Activated CD4-positive, alpha-beta T cell treated with anti-CD3 and anti-CD28 coated beads, Interleukin-2, amount 10 ng/mL, durations not matched to agents 7 days and 5 days (primary cell): ENCODE results near the gene PRAF2. TPM values are rescaled to one million over a fixed set of nuclear protein-coding genes. Genes with fewer than 3 reads are reported as not detected.

Experiments used
- CTCF ChIA-PET: fragments of 350-600 bp; sonication (Branson Sonifier 250); formaldehyde crosslinking; loops from one replicate; lab custom pipeline; 2021; ENCODE audit warnings: antibody characterized with exemption; lab: Charles Lee
- POLR2A ChIA-PET: fragments of 350-600 bp; sonication (Branson Sonifier 250); formaldehyde crosslinking; loops from one replicate; lab custom pipeline; 2021; ENCODE audit warnings: antibody characterized with exemption; lab: Charles Lee
- DNase-seq: peaks from one replicate; pipeline ENCODE4 v3.0.0-alpha.2; 2020
- H3K27ac Mint-ChIP-seq: one replicate; pipeline ENCODE4 v1.8.0; 2021; ENCODE audit warnings: mild to moderate bottlenecking, moderate library complexity, mixed read lengths
- H3K27me3 Mint-ChIP-seq: one replicate; pipeline ENCODE4 v1.8.0; 2021; ENCODE audit warnings: mixed read lengths
- H3K36me3 Mint-ChIP-seq: one replicate; pipeline ENCODE4 v1.8.0; 2021; ENCODE audit warnings: low read depth, mixed read lengths
- H3K4me1 Mint-ChIP-seq: one replicate; pipeline ENCODE4 v1.8.0; 2021; ENCODE audit warnings: mixed read lengths
- H3K4me3 Mint-ChIP-seq: one replicate; pipeline ENCODE4 v1.8.0; 2021; ENCODE audit warnings: mild to moderate bottlenecking, moderate library complexity, mixed read lengths
- H3K9me3 Mint-ChIP-seq: one replicate; pipeline ENCODE4 v1.8.0; 2021; ENCODE audit warnings: mixed read lengths
- total RNA-seq, 2 experiments: library from RNA; stranded (reverse); gene quantifications; one replicate each; pipeline ENCODE4 v1.2.3, GENCODE V29; 2021

The PRAF2 gene
- total RNA-seq, 2 experiments from 2014 or later = 24.7 to 27.1 TPM

- Mint-ChIP-seq H3K36me3 (peaks cover 5% of the 10 kb centered on the region), H3K27ac (no peak overlapping the region), H3K27me3 (no peaks in the 10 kb centered on the region), H3K9me3 (no peaks in the 10 kb centered on the region), H3K4me3 (no peak overlapping the region), H3K4me1 (peaks cover 17% of the 10 kb centered on the region)
- ChIA-PET POLR2A (no interaction called here), CTCF (no interaction called here)
- no peak for DNase-seq
These were observed 4.8 kb downstream of the PRAF2 start for GRCh38 chrX:49069038-49069437.

GRCh38 chrX:49067285-49068120 lies 6.3 kb downstream of the PRAF2 start:
- CTCF ChIA-PET = no interaction called here
- POLR2A ChIA-PET = no interaction called here
- Mint-ChIP-seq H3K9me3 (no peaks in the 10 kb centered on the region), H3K4me1 (peaks cover 3% of the 10 kb centered on the region), H3K4me3 (no peak overlapping the region), H3K27ac (no peak overlapping the region), H3K27me3 (no peaks in the 10 kb centered on the region), H3K36me3 (peaks cover 4% of the 10 kb centered on the region)
- no peak for DNase-seq

- Mint-ChIP-seq H3K36me3 (peaks cover 4% of the 10 kb centered on the region), H3K4me1 (no peaks in the 10 kb centered on the region), H3K27ac (no peak overlapping the region), H3K27me3 (no peaks in the 10 kb centered on the region), H3K4me3 (no peak overlapping the region), H3K9me3 (no peaks in the 10 kb centered on the region)
- POLR2A ChIA-PET = no interaction called here
- CTCF ChIA-PET = no interaction called here
- DNase-seq = no peak
These were observed 7.1 kb downstream of the PRAF2 start for GRCh38 chrX:49066690-49067089.

GRCh38 chrX:49066278-49066677 lies 7.5 kb downstream of the PRAF2 start:
- POLR2A ChIA-PET = no interaction called here
- Mint-ChIP-seq H3K9me3 (no peaks in the 10 kb centered on the region), H3K4me3 (no peak overlapping the region), H3K4me1 (no peaks in the 10 kb centered on the region), H3K27me3 (no peaks in the 10 kb centered on the region), H3K27ac (no peak overlapping the region), H3K36me3 (peaks cover 1% of the 10 kb centered on the region)
- no peak for DNase-seq
- CTCF ChIA-PET = no interaction called here

- ChIA-PET CTCF (interaction anchor here (1.7 kb wide), 1 partner anchor 13 kb away, joined by 3 read pairs; no protein-coding TSS in a partner anchor), POLR2A (no interaction called here)
- Mint-ChIP-seq H3K9me3 (no peaks in the 10 kb centered on the region), H3K27me3 (no peaks in the 10 kb centered on the region), H3K4me3 (no peak overlapping the region), H3K4me1 (no peaks in the 10 kb centered on the region), H3K27ac (peak overlapping the region; percentile 5), H3K36me3 (no peaks in the 10 kb centered on the region)
- DNase-seq = no peak
These were observed 9.1 kb downstream of the PRAF2 start for GRCh38 chrX:49064735-49065134.

- Mint-ChIP-seq H3K27me3 (no peaks in the 10 kb centered on the region), H3K27ac (no peak overlapping the region), H3K9me3 (no peaks in the 10 kb centered on the region), H3K36me3 (no peaks in the 10 kb centered on the region), H3K4me3 (no peak overlapping the region), H3K4me1 (no peaks in the 10 kb centered on the region)
- no peak for DNase-seq
- POLR2A ChIA-PET = no interaction called here
- CTCF ChIA-PET = interaction anchor here (1.7 kb wide), 1 partner anchor 13 kb away, joined by 3 read pairs; no protein-coding TSS in a partner anchor
These were observed 9.5 kb downstream of the PRAF2 start for GRCh38 chrX:49064303-49064702.

- H3K36me3 Mint-ChIP-seq = no peaks in the 10 kb centered on the region
These were observed 10.1 kb downstream of the PRAF2 start for GRCh38 chrX:49063715-49064114.

GRCh38 chrX:49061916-49062315 lies 11.9 kb downstream of the PRAF2 start:
- Mint-ChIP-seq H3K9me3 (no peaks in the 10 kb centered on the region), H3K4me1 (no peaks in the 10 kb centered on the region), H3K36me3 (no peaks in the 10 kb centered on the region), H3K27ac (no peak overlapping the region), H3K4me3 (no peak overlapping the region), H3K27me3 (no peaks in the 10 kb centered on the region)
- ChIA-PET CTCF (interaction anchor here (0.9 to 1.2 kb wide), 2 partner anchors 12 to 18 kb away, joined by 3 read pairs; no protein-coding TSS in a partner anchor), POLR2A (no interaction called here)
- no peak for DNase-seq

More at GRCh38 chrX:49063715-49064114, 10.1 kb downstream of the PRAF2 start:
- no peak for DNase-seq
- Mint-ChIP-seq H3K4me3 (no peak overlapping the region), H3K27ac (no peak overlapping the region), H3K27me3 (no peaks in the 10 kb centered on the region), H3K4me1 (no peaks in the 10 kb centered on the region), H3K9me3 (no peaks in the 10 kb centered on the region)
- CTCF ChIA-PET = interaction anchor here (1.7 kb wide), 1 partner anchor 12 kb away, joined by 3 read pairs; no protein-coding TSS in a partner anchor
- POLR2A ChIA-PET = no interaction called here

- Mint-ChIP-seq H3K4me3 (no peak overlapping the region), H3K9me3 (no peaks in the 10 kb centered on the region), H3K36me3 (no peaks in the 10 kb centered on the region), H3K4me1 (no peaks in the 10 kb centered on the region), H3K27ac (no peak overlapping the region), H3K27me3 (no peaks in the 10 kb centered on the region)
- ChIA-PET POLR2A (no interaction called here), CTCF (interaction anchor here (0.9 kb wide), 1 partner anchor 18 kb away, joined by 3 read pairs; no protein-coding TSS in a partner anchor)
- DNase-seq = no peak
These were observed 12.3 kb downstream of the PRAF2 start for GRCh38 chrX:49061490-49061889.

GRCh38 chrX:49060914-49061313 lies 12.9 kb downstream of the PRAF2 start:
- DNase-seq = no peak
- H3K36me3 Mint-ChIP-seq = no peaks in the 10 kb centered on the region
- H3K4me3 Mint-ChIP-seq = no peak overlapping the region
- CTCF ChIA-PET = interaction anchor here (0.9 kb wide), 1 partner anchor 17 kb away, joined by 3 read pairs; no protein-coding TSS in a partner anchor
- H3K27ac Mint-ChIP-seq = no peak overlapping the region
- H3K4me1 Mint-ChIP-seq = peaks cover 2% of the 10 kb centered on the region
- POLR2A ChIA-PET = no interaction called here
- H3K27me3 Mint-ChIP-seq = no peaks in the 10 kb centered on the region
- H3K9me3 Mint-ChIP-seq = no peaks in the 10 kb centered on the region

- no peak overlapping the region for H3K27ac Mint-ChIP-seq
- DNase-seq = no peak
- no peaks in the 10 kb centered on the region for H3K27me3 Mint-ChIP-seq
- H3K36me3 Mint-ChIP-seq = no peaks in the 10 kb centered on the region
- H3K4me1 Mint-ChIP-seq = peaks cover 13% of the 10 kb centered on the region
- no peak overlapping the region for H3K4me3 Mint-ChIP-seq
- H3K9me3 Mint-ChIP-seq = no peaks in the 10 kb centered on the region
- ChIA-PET CTCF (no interaction called here), POLR2A (no interaction called here)
These were observed 14.1 kb downstream of the PRAF2 start for GRCh38 chrX:49059681-49060085.

GRCh38 chrX:49059201-49059600 lies 14.6 kb downstream of the PRAF2 start:
- CTCF ChIA-PET = no interaction called here
- POLR2A ChIA-PET = no interaction called here
- H3K4me1 Mint-ChIP-seq = peaks cover 18% of the 10 kb centered on the region
- H3K9me3 Mint-ChIP-seq = no peaks in the 10 kb centered on the region
- no peak for DNase-seq
- no peak overlapping the region for H3K27ac Mint-ChIP-seq
- H3K36me3 Mint-ChIP-seq = no peaks in the 10 kb centered on the region
- no peaks in the 10 kb centered on the region for H3K27me3 Mint-ChIP-seq
- H3K4me3 Mint-ChIP-seq = no peak overlapping the region

GRCh38 chrX:49058794-49059193 lies 15.0 kb downstream of the PRAF2 start, which contains the start of gene CCDC120:
Gene CCDC120 (plus strand): TSS chrX:49058999. CDS start chrX:49062042, 3,043 bp downstream.
- no peaks in the 10 kb centered on the region for H3K27me3 Mint-ChIP-seq
- no peaks in the 10 kb centered on the region for H3K36me3 Mint-ChIP-seq
- H3K4me3 Mint-ChIP-seq = no peak within 1 kb of the TSS
- CTCF ChIA-PET = interaction anchor here (1.6 kb wide), 1 partner anchor 15 kb away, joined by 4 read pairs; no protein-coding TSS in a partner anchor
- POLR2A ChIA-PET = no interaction called here
- H3K4me1 Mint-ChIP-seq = peaks cover 22% of the 10 kb centered on the region
- no peak for DNase-seq
- no peaks in the 10 kb centered on the region for H3K9me3 Mint-ChIP-seq
- no peak within 1 kb of the TSS for H3K27ac Mint-ChIP-seq
